H9 (cell line): ENCODE data around the gene DDX4. TPM values are rescaled to one million over a fixed set of nuclear protein-coding genes. Genes with fewer than 3 reads are reported as not detected.

Experiments used
- DNase-seq: peaks from one replicate; pipeline ENCODE4 v3.0.0-alpha.2; 2017
- H2AFZ ChIP-seq: one replicate; pipeline ENCODE4 v1.6.1; 2013; ENCODE audit warnings: mild to moderate bottlenecking, low read length, control low read depth, moderate library complexity
- H2AK5ac ChIP-seq: 2 replicates; pipeline ENCODE4 v1.6.1; 2013; ENCODE audit warnings: low read length, control low read depth, mixed read lengths; ENCODE audit not compliant: insufficient read length
- H2BK120ac ChIP-seq: one replicate; pipeline ENCODE4 v1.6.1; 2013; ENCODE audit warnings: low read depth, mild to moderate bottlenecking, low read length, control low read depth, inconsistent platforms; ENCODE audit not compliant: poor library complexity, severe bottlenecking
- H2BK12ac ChIP-seq: 2 replicates; pipeline ENCODE4 v1.6.1; 2013; ENCODE audit warnings: low read length, control low read depth, mixed read lengths, low read depth; ENCODE audit not compliant: insufficient read length
- H2BK15ac ChIP-seq: 2 replicates; pipeline ENCODE4 v1.6.1; 2013; ENCODE audit warnings: low read depth, low read length, control low read depth
- H2BK20ac ChIP-seq: one replicate; pipeline ENCODE4 v1.6.1; 2013; ENCODE audit warnings: low read depth, mild to moderate bottlenecking, low read length, control low read depth, inconsistent platforms; ENCODE audit not compliant: poor library complexity, severe bottlenecking
- H2BK5ac ChIP-seq: 2 replicates; pipeline ENCODE4 v1.6.1; 2013; ENCODE audit warnings: low read length, control low read depth, mixed read lengths; ENCODE audit not compliant: insufficient read length
- H3K14ac ChIP-seq: 2 replicates; pipeline ENCODE4 v1.6.1; 2013; ENCODE audit warnings: low read length, control low read depth; ENCODE audit not compliant: insufficient read depth
- H3K18ac ChIP-seq: 2 replicates; pipeline ENCODE4 v1.6.1; 2013; ENCODE audit warnings: low read depth, mild to moderate bottlenecking, mixed read lengths, low read length, control low read depth; ENCODE audit not compliant: insufficient read length
- H3K23ac ChIP-seq: 2 replicates; pipeline ENCODE4 v1.6.1; 2013; ENCODE audit warnings: low read length, control low read depth, mixed read lengths, low read depth; ENCODE audit not compliant: insufficient read length
- H3K23me2 ChIP-seq: 2 replicates; pipeline ENCODE4 v1.6.1; 2013; ENCODE audit warnings: low read depth, mild to moderate bottlenecking, mixed read lengths, low read length, control low read depth; ENCODE audit not compliant: insufficient read length, poor library complexity, severe bottlenecking
- H3K27ac ChIP-seq: 2 replicates; pipeline ENCODE4 v1.5.1; 2013; ENCODE audit warnings: low read length, control low read depth, mixed read lengths, low read depth; ENCODE audit not compliant: insufficient read length
- H3K27me3 ChIP-seq: 2 replicates; pipeline ENCODE4 v1.6.1; 2013; ENCODE audit warnings: low read length, control low read depth, inconsistent platforms; ENCODE audit not compliant: insufficient read depth
- H3K4ac ChIP-seq: 2 replicates; pipeline ENCODE4 v1.6.1; 2013; ENCODE audit warnings: low read depth, mild to moderate bottlenecking, control low read depth, inconsistent platforms, low read length, moderate library complexity
- H3K4me1 ChIP-seq: 2 replicates; pipeline ENCODE4 v1.6.1; 2013; ENCODE audit warnings: low read length, control low read depth, inconsistent platforms; ENCODE audit not compliant: insufficient read depth
- H3K4me2 ChIP-seq: 2 replicates; pipeline ENCODE4 v1.6.1; 2013; ENCODE audit warnings: low read length, control low read depth, mixed read lengths; ENCODE audit not compliant: insufficient read length, insufficient read depth
- H3K56ac ChIP-seq: 2 replicates; pipeline ENCODE4 v1.6.1; 2013; ENCODE audit warnings: low read depth, mild to moderate bottlenecking, mixed read lengths, low read length, control low read depth; ENCODE audit not compliant: insufficient read length
- H3K79me1 ChIP-seq: 2 replicates; pipeline ENCODE4 v1.6.1; 2013; ENCODE audit warnings: low read depth, mild to moderate bottlenecking, moderate library complexity, low read length, control low read depth, inconsistent platforms; ENCODE audit not compliant: insufficient read depth, poor library complexity, severe bottlenecking
- H3K79me2 ChIP-seq: 2 replicates; pipeline ENCODE4 v1.6.1; 2013; ENCODE audit warnings: low read length, control low read depth, inconsistent platforms; ENCODE audit not compliant: insufficient read depth
- H3K9ac ChIP-seq: 2 replicates; pipeline ENCODE4 v1.6.1; 2013; ENCODE audit warnings: low read length, control low read depth, mixed read lengths; ENCODE audit not compliant: insufficient read length; ENCODE audit errors: extremely low read depth
- H3K9me3 ChIP-seq: one replicate; pipeline ENCODE4 v1.6.1; 2013; ENCODE audit warnings: low read depth, low read length, inconsistent platforms; ENCODE audit not compliant: control insufficient read depth
- H3T11ph ChIP-seq: one replicate; pipeline ENCODE4 v1.6.1; 2013; ENCODE audit warnings: mild to moderate bottlenecking, low read length, control low read depth, inconsistent platforms
- H4K20me1 ChIP-seq: one replicate; pipeline ENCODE4 v1.6.1; 2013; ENCODE audit not compliant: control insufficient read depth, insufficient read length, insufficient read depth
- H4K5ac ChIP-seq: 2 replicates; pipeline ENCODE4 v1.6.1; 2013; ENCODE audit warnings: low read depth, mild to moderate bottlenecking, mixed read lengths, low read length, control low read depth; ENCODE audit not compliant: insufficient read length
- H4K8ac ChIP-seq: replicated peaks from 2 replicates; pipeline ENCODE4 v1.6.1; 2013; ENCODE audit warnings: low read length, control low read depth, mixed read lengths, low read depth; ENCODE audit not compliant: insufficient read length
- H4K91ac ChIP-seq: 2 replicates; pipeline ENCODE4 v1.6.1; 2013; ENCODE audit warnings: low read depth, mild to moderate bottlenecking, moderate library complexity, mixed read lengths, low read length, control low read depth; ENCODE audit not compliant: insufficient read length
- H3K27ac Mint-ChIP-seq, 3 experiments: 2 replicates in 2 of 3; 3 replicates in 1 of 3; pipeline ENCODE4 v1.8.0; 2020 to 2021; ENCODE audit warnings: mixed read lengths in 3 of 3, mild to moderate bottlenecking in 1 of 3, moderate library complexity in 1 of 3
- H3K27me3 Mint-ChIP-seq: 2 replicates; pipeline ENCODE4 v1.8.0; 2021; ENCODE audit warnings: low read depth, mild to moderate bottlenecking, moderate library complexity, mixed read lengths
- H3K36me3 Mint-ChIP-seq, 3 experiments: 2 replicates in 2 of 3; 3 replicates in 1 of 3; pipeline ENCODE4 v1.8.0; 2020 to 2021; ENCODE audit warnings: low read depth in 3 of 3, mixed read lengths in 3 of 3; ENCODE audit not compliant: insufficient read depth in 1 of 3
- H3K4me1 Mint-ChIP-seq, 2 experiments: 2 replicates each; pipeline ENCODE4 v1.8.0; 2020; ENCODE audit warnings: mixed read lengths in 2 of 2
- H3K4me3 Mint-ChIP-seq, 2 experiments: 2 replicates in 1 of 2; 3 replicates in 1 of 2; pipeline ENCODE4 v1.8.0; 2020 to 2021; ENCODE audit warnings: mild to moderate bottlenecking in 2 of 2, mixed read lengths in 2 of 2, moderate library complexity in 1 of 2
- H3K9me3 Mint-ChIP-seq, 2 experiments: 2 replicates in 1 of 2; 3 replicates in 1 of 2; pipeline ENCODE4 v1.8.0; 2020; ENCODE audit warnings: mild to moderate bottlenecking in 2 of 2, mixed read lengths in 2 of 2, moderate library complexity in 1 of 2
- CTCF ChIP-seq: fragments of 200-600 bp; sonication (generic); conservative IDR thresholded peaks from 3 replicates; pipeline ENCODE4 v1.8.0; 2021; ENCODE audit warnings: antibody characterized with exemption, mild to moderate bottlenecking
- WGBS: extraction: QIAGEN DNeasy Blood & Tissue Kit; methylation state at CpG from one replicate; pipeline ENCODE4 v1.1.7; 2013; ENCODE audit warnings: missing lambda C conversion rate, low lambda C conversion rate, mixed read lengths; ENCODE audit not compliant: insufficient read length; ENCODE audit errors: extremely low coverage; 5-methylcytosine and 5-hydroxymethylcytosine counted together
- total RNA-seq: library from RNA; stranded (reverse); gene quantifications from 2 replicates; pipeline ENCODE4 v1.2.1, GENCODE V29; 2021

DDX4 gene
- total RNA-seq, 1 experiment from 2014 or later: not detected

DNA sequence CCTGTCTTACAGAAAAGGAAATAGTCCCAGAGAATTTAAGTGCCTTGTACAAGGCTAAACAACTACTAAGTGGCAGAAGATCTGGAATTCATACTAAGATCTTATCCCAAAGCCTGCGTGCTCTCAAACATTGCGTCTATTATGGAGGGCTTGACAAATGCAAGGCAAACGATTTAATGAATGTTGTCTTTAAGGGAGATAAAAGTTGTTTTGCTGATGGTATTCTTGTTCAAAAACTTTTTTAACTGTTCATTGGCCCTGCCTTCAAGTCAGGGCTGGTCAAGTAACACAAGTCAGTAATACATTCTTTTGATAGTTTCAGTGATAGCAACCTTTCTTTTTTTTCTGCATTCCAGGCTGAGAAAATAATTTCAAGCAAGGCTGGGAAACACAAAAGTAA is 24.0 kb upstream of the DDX4 start:
- Histone ChIP-seq H4K91ac (no peak overlapping the region), H3K18ac (no peak overlapping the region), H3K14ac (no peak overlapping the region), H4K20me1 (no peaks in the 10 kb centered on the region), H2BK20ac (no peak overlapping the region), H4K5ac (no peak overlapping the region), H2BK5ac (no peak overlapping the region), H2AFZ (no peak overlapping the region), H3K4me2 (no peak overlapping the region), H3K23ac (no peak overlapping the region), H2BK120ac (no peak overlapping the region), H3K4ac (no peak overlapping the region), H3K23me2 (peaks cover 12% of the 10 kb centered on the region), H2BK15ac (no peak overlapping the region), H3K27me3 (no peaks in the 10 kb centered on the region), H3K4me1 (peaks cover 3% of the 10 kb centered on the region; the same call in 1 of the 2 replicates), H3K9me3 (no peaks in the 10 kb centered on the region), H3K27ac (no peak overlapping the region), H3K79me1 (no peaks in the 10 kb centered on the region), H3K56ac (no peak overlapping the region), H2AK5ac (no peak overlapping the region), H2BK12ac (no peak overlapping the region), H3T11ph (no peak overlapping the region), H4K8ac (no peak overlapping the region), H3K9ac (no peak overlapping the region), H3K79me2 (0 out of 2 replicates have a peak, but pooled peaks cover 6% of the 10 kb centered on the region)
- Mint-ChIP-seq H3K36me3 (peaks cover 9 to 41% (median 23%) of the 10 kb centered on the region in 3 experiments; a peak in 6 of 7 replicates), H3K9me3 (peaks cover 27 to 28% of the 10 kb centered on the region in 2 experiments), H3K27ac (no peak overlapping the region), H3K27me3 (no peaks in the 10 kb centered on the region; the same call in 1 of the 2 replicates), H3K4me1 (peaks cover 12 to 16% of the 10 kb centered on the region in 2 experiments), H3K4me3 (no peak overlapping the region)
- no peak for TF ChIP-seq CTCF
- WGBS: no CpG with 5 or more reads among the region's 3 CpGs
- no peak for DNase-seq
